Stimulated activated CD8-positive, alpha-beta memory T cell treated with anti-CD3 and anti-CD28 coated beads, Interleukin-12 subunit alpha, Interleukin-12 subunit beta, amount 100 ng/mL, for 24 hours (primary cell): Measurements from ENCODE around the gene ZNF804B.
"Not testable (repeated sequence)": the region's sequence is repeated elsewhere in the genome, so short reads cannot be mapped to it uniquely, and the experiment has no call there.

Experiments used
- DNase-seq: peaks from one replicate; pipeline ENCODE4 v3.0.0-alpha.2; 2020; ENCODE audit errors: extremely low read depth

Gene ZNF804B

GRCh38 chr7:89085580-89085979 is 326.1 kb downstream of the ZNF804B start:
- no peak for DNase-seq

GRCh38 chr7:89091550-89091949 is 332.1 kb downstream of the ZNF804B start:
- DNase-seq: no peak

- DNase-seq: no peak
These were observed 334.8 kb downstream of the ZNF804B start for GRCh38 chr7:89094269-89094668.

- DNase-seq: no peak
These were observed 344.1 kb downstream of the ZNF804B start for GRCh38 chr7:89103564-89103963.

- no peak for DNase-seq
These were observed 345.5 kb downstream of the ZNF804B start for GRCh38 chr7:89104748-89105685.

GRCh38 chr7:89123871-89124270 is 364.4 kb downstream of the ZNF804B start:
- no peak for DNase-seq

GRCh38 chr7:89129600-89130375 is 370.3 kb downstream of the ZNF804B start:
- no peak for DNase-seq

GRCh38 chr7:89133357-89133756 is 373.9 kb downstream of the ZNF804B start:
- no peak for DNase-seq

GRCh38 chr7:89133819-89134218 is 374.3 kb downstream of the ZNF804B start:
- DNase-seq: no peak

GRCh38 chr7:89145801-89146200 is 386.3 kb downstream of the ZNF804B start:
- DNase-seq: no peak

GRCh38 chr7:89160107-89160506 is 400.6 kb downstream of the ZNF804B start:
- DNase-seq: no peak

- no peak for DNase-seq
These were observed 405.9 kb downstream of the ZNF804B start for GRCh38 chr7:89165421-89165820.

GRCh38 chr7:89170628-89171027 is 411.1 kb downstream of the ZNF804B start:
- no peak for DNase-seq

- DNase-seq: no peak
These were observed 422.6 kb downstream of the ZNF804B start for GRCh38 chr7:89182116-89182515.

- no peak for DNase-seq
These were observed 424.2 kb downstream of the ZNF804B start for GRCh38 chr7:89183712-89184111.

- no peak for DNase-seq
These were observed 441.3 kb downstream of the ZNF804B start for GRCh38 chr7:89200758-89201157.

- DNase-seq: no peak
These were observed 464.4 kb downstream of the ZNF804B start for GRCh38 chr7:89223900-89224395.

GRCh38 chr7:89228688-89229171 is 469.2 kb downstream of the ZNF804B start:
- DNase-seq: not testable (repeated sequence)

- no peak for DNase-seq
These were observed 478.7 kb downstream of the ZNF804B start for GRCh38 chr7:89238156-89238555.

- no peak for DNase-seq
These were observed 486.7 kb downstream of the ZNF804B start for GRCh38 chr7:89246196-89246595.

GRCh38 chr7:89247207-89247606 is 487.7 kb downstream of the ZNF804B start:
- DNase-seq: no peak

- no peak for DNase-seq
These were observed 499.6 kb downstream of the ZNF804B start for GRCh38 chr7:89259085-89259484.
